ENCODE measurements around the gene SLC39A1. TPM values are rescaled to one million over a fixed set of nuclear protein-coding genes. Genes with fewer than 3 reads are reported as not detected.

The SLC39A1 gene
- total and polyA plus RNA-seq, 5 experiments from 2014 or later: 14.7 to 35.2 (median 29.5) TPM

GRCh38 chr1:153936011-153936802 is 27.1 kb downstream of the SLC39A1 start:
- POLR2A ChIA-PET: interaction anchor here (1.4 kb wide), 1 partner anchor 9 kb away, joined by 5 read pairs; no protein-coding TSS in a partner anchor
- peak overlapping the region in 6 of 10 donors; percentile 15 to 47 (median 34) for H3K27ac Mint-ChIP-seq
- peaks cover 7 to 22% (median 13%) of the 10 kb centered on the region in 4 donors for H3K4me1 Mint-ChIP-seq
- H3K36me3 Mint-ChIP-seq: peaks cover 0 to 90% (median 22%) of the 10 kb centered on the region in 3 donors
- ATAC-seq (no peak), DNase-seq (no peak)
- no peaks in the 10 kb centered on the region for H3K27me3 Mint-ChIP-seq
- H3K4me3 Mint-ChIP-seq: no peak overlapping the region
- H3K9me3 Mint-ChIP-seq: no peaks in the 10 kb centered on the region

GRCh38 chr1:153934746-153935145 is 28.6 kb downstream of the SLC39A1 start:
- peaks cover 0 to 89% (median 20%) of the 10 kb centered on the region in 3 donors for H3K36me3 Mint-ChIP-seq
- no peaks in the 10 kb centered on the region for H3K9me3 Mint-ChIP-seq
- DNase-seq (no peak), ATAC-seq (no peak)
- H3K27ac Mint-ChIP-seq: peak overlapping the region in 5 of 10 donors; percentile 34 to 65 (median 41)
- no peaks in the 10 kb centered on the region for H3K27me3 Mint-ChIP-seq
- POLR2A ChIA-PET: interaction anchor here (1.3 to 1.5 kb wide), 2 partner anchors 10 to 11 kb away, joined by 6 read pairs; partner anchors contain the start of gene GATAD2B
- H3K4me1 Mint-ChIP-seq: peaks cover 0 to 10% (median 4%) of the 10 kb centered on the region in 4 donors
- no peak overlapping the region for H3K4me3 Mint-ChIP-seq

GRCh38 chr1:153933955-153934354 is 29.4 kb downstream of the SLC39A1 start:
- H3K27me3 Mint-ChIP-seq: no peaks in the 10 kb centered on the region
- H3K4me3 Mint-ChIP-seq: no peak overlapping the region
- H3K27ac Mint-ChIP-seq: peak overlapping the region in 3 of 10 donors; percentile 11 to 48 (median 29)
- no peaks in the 10 kb centered on the region for H3K9me3 Mint-ChIP-seq
- ATAC-seq (no peak), DNase-seq (no peak)
- peaks cover 0 to 86% (median 17%) of the 10 kb centered on the region in 3 donors for H3K36me3 Mint-ChIP-seq
- POLR2A ChIA-PET: interaction anchor here (0.6 to 2.2 kb wide), 5 partner anchors 10 to 151 kb away, joined by 3 to 6 read pairs (median 6); partner anchors contain the start of gene GATAD2B
- H3K4me1 Mint-ChIP-seq: peaks cover 3 to 9% (median 4%) of the 10 kb centered on the region in 4 donors

GRCh38 chr1:153933430-153933829 is 29.9 kb downstream of the SLC39A1 start:
- POLR2A ChIA-PET: interaction anchor here (1.7 to 2.2 kb wide), 2 partner anchors 11 to 48 kb away, joined by 3 to 6 read pairs; no protein-coding TSS in a partner anchor
- H3K9me3 Mint-ChIP-seq: no peaks in the 10 kb centered on the region
- peaks cover 0 to 83% (median 14%) of the 10 kb centered on the region in 3 donors for H3K36me3 Mint-ChIP-seq
- peaks cover 8 to 9% (median 8%) of the 10 kb centered on the region in 4 donors for H3K4me1 Mint-ChIP-seq
- ATAC-seq (no peak), DNase-seq (no peak)
- H3K27ac Mint-ChIP-seq: peak overlapping the region in 1 of 10 donors; percentile 74
- no peaks in the 10 kb centered on the region for H3K27me3 Mint-ChIP-seq
- H3K4me3 Mint-ChIP-seq: no peak overlapping the region

GRCh38 chr1:153932156-153933131 is 30.9 kb downstream of the SLC39A1 start:
- POLR2A ChIA-PET: interaction anchor here (1.7 to 2.2 kb wide), 2 partner anchors 12 to 47 kb away, joined by 3 to 6 read pairs; no protein-coding TSS in a partner anchor
- ATAC-seq (no peak), DNase-seq (no peak)
- Mint-ChIP-seq H3K4me3 (no peak overlapping the region), H3K9me3 (no peaks in the 10 kb centered on the region), H3K4me1 (peaks cover 11 to 15% (median 12%) of the 10 kb centered on the region in 4 donors), H3K36me3 (peaks cover 0 to 73% (median 12%) of the 10 kb centered on the region in 3 donors), H3K27me3 (no peaks in the 10 kb centered on the region), H3K27ac (peak overlapping the region in 3 of 10 donors; percentile 59 to 67 (median 66))

GRCh38 chr1:153929981-153930948 is 33.1 kb downstream of the SLC39A1 start:
- H3K27ac Mint-ChIP-seq: peak overlapping the region in 3 of 10 donors; percentile 15 to 46 (median 23)
- peaks cover 0 to 51% (median 2%) of the 10 kb centered on the region in 3 donors for H3K36me3 Mint-ChIP-seq
- H3K9me3 Mint-ChIP-seq: no peaks in the 10 kb centered on the region
- H3K27me3 Mint-ChIP-seq: no peaks in the 10 kb centered on the region
- H3K4me3 Mint-ChIP-seq: no peak overlapping the region
- POLR2A ChIA-PET: interaction anchor here (0.6 to 12.6 kb wide), 4 partner anchors 10 to 342 kb away, joined by 8 to 211 read pairs (median 10); partner anchors contain the start of genes DENND4B and RPS27
- DNase-seq (no peak), ATAC-seq (no peak)
- H3K4me1 Mint-ChIP-seq: peaks cover 4 to 22% (median 12%) of the 10 kb centered on the region in 4 donors

GRCh38 chr1:153929426-153929825 is 33.9 kb downstream of the SLC39A1 start:
- POLR2A ChIA-PET: interaction anchor here (0.6 to 12.6 kb wide), 4 partner anchors 11 to 343 kb away, joined by 8 to 211 read pairs (median 10); partner anchors contain the start of genes DENND4B and RPS27
- H3K9me3 Mint-ChIP-seq: no peaks in the 10 kb centered on the region
- peaks cover 5 to 22% (median 12%) of the 10 kb centered on the region in 4 donors for H3K4me1 Mint-ChIP-seq
- peak overlapping the region in 9 of 10 donors; percentile 15 to 84 (median 46) for H3K27ac Mint-ChIP-seq
- DNase-seq: no peak
- H3K27me3 Mint-ChIP-seq: no peaks in the 10 kb centered on the region
- ATAC-seq: no peak
- H3K4me3 Mint-ChIP-seq: no peak overlapping the region
- H3K36me3 Mint-ChIP-seq: peaks cover 0 to 43% (median under 1%) of the 10 kb centered on the region in 3 donors

GRCh38 chr1:153928791-153929341 is 34.5 kb downstream of the SLC39A1 start:
- Mint-ChIP-seq H3K27me3 (no peaks in the 10 kb centered on the region), H3K4me1 (peaks cover 8 to 26% (median 12%) of the 10 kb centered on the region in 4 donors), H3K36me3 (peaks cover 0 to 37% (median 0%) of the 10 kb centered on the region in 3 donors), H3K9me3 (no peaks in the 10 kb centered on the region), H3K4me3 (no peak overlapping the region), H3K27ac (peak overlapping the region; percentile 44 to 89 (median 74))
- DNase-seq: no peak
- ATAC-seq: no peak
- POLR2A ChIA-PET: interaction anchor here (1.9 to 12.6 kb wide), 3 partner anchors 11 to 62 kb away, joined by 8 to 211 read pairs (median 11); partner anchors contain the start of genes DENND4B and RPS27

GRCh38 chr1:153928245-153928644 is 35.1 kb downstream of the SLC39A1 start:
- peaks cover 0 to 32% (median 0%) of the 10 kb centered on the region in 3 donors for H3K36me3 Mint-ChIP-seq
- DNase-seq (no peak), ATAC-seq (no peak)
- peaks cover 11 to 29% (median 14%) of the 10 kb centered on the region in 4 donors for H3K4me1 Mint-ChIP-seq
- H3K9me3 Mint-ChIP-seq: no peaks in the 10 kb centered on the region
- H3K27me3 Mint-ChIP-seq: no peaks in the 10 kb centered on the region
- POLR2A ChIA-PET: interaction anchor here (2.9 to 12.6 kb wide), 2 partner anchors 12 to 17 kb away, joined by 11 to 211 read pairs; partner anchors contain the start of gene DENND4B
- H3K4me3 Mint-ChIP-seq: no peak overlapping the region
- H3K27ac Mint-ChIP-seq: peak overlapping the region; percentile 44 to 89 (median 76)

GRCh38 chr1:153926405-153926804 is 36.9 kb downstream of the SLC39A1 start:
- DNase-seq (no peak), ATAC-seq (no peak)
- Mint-ChIP-seq H3K4me3 (no peak overlapping the region), H3K9me3 (peaks cover 0 to 2% (median 0%) of the 10 kb centered on the region in 9 donors), H3K4me1 (peaks cover 15 to 36% (median 20%) of the 10 kb centered on the region in 4 donors), H3K27ac (peak overlapping the region in 1 of 10 donors; percentile 61), H3K27me3 (peaks cover 0 to 3% (median 0%) of the 10 kb centered on the region in 5 donors), H3K36me3 (peaks cover 0 to 17% (median 0%) of the 10 kb centered on the region in 3 donors)
- POLR2A ChIA-PET: interaction anchor here (0.7 to 12.6 kb wide), 4 partner anchors 19 to 417 kb away, joined by 3 to 211 read pairs (median 4); partner anchors contain the start of genes DENND4B and RPS27

Measured in naive thymus-derived CD8-positive, alpha-beta T cell (primary cell).